Ishikawa (cell line): ENCODE measurements around the gene PRSS33.

Experiments used
- EP300 ChIP-seq: IDR thresholded peaks from 2 replicates; pipeline ENCODE4 v1.6.1; 2012; ENCODE audit warnings: borderline replicate concordance
- REST ChIP-seq: IDR thresholded peaks from 2 replicates; pipeline ENCODE4 v1.6.1; 2012; ENCODE audit warnings: low read depth, mild to moderate bottlenecking

- TF ChIP-seq REST (no peak), EP300 (no peak)
These were observed 30.2 kb upstream of the PRSS33 start for GRCh38 chr16:2817340-2818271.
